A673 (cell line): ENCODE results near the gene C2CD4A.

Experiments used
- EZH2 ChIP-seq: fragments of 200-600 bp; sonication (generic); IDR thresholded peaks from 2 replicates; pipeline ENCODE4 v1.6.1; 2017; ENCODE audit warnings: borderline replicate concordance, low read depth, mild to moderate bottlenecking, mixed read lengths, antibody characterized with exemption, low read length; ENCODE audit not compliant: poor library complexity, severe bottlenecking
- TF ChIP-seq, protein P1 (sequence below): fragments of 300-800, 200-600 bp; sonication (generic); conservative IDR thresholded peaks from 2 replicates; pipeline ENCODE4 v1.5.1; 2017; ENCODE audit warnings: low read depth, mild to moderate bottlenecking, antibody characterized with exemption, low read length, moderate library complexity, mixed read lengths

DNA sequence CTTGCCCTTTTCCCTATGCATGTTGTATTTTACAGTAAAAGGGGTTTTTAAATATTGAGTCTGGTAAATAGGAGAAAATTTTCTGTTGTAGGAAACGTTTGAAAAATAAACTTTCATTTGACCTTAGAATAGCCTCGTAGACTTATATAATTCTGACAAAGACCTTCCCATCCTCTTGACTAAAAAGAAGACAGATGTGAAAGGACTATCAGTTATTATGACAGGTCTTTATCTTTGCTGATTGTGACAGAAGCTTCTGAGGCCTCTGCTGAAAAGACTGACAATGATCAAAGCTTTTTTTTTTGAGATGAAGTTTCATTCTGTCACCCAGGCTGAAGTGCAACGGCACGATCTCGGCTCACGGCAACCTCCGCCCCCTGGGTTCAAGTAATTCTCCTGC lies 24.2 kb downstream of the C2CD4A start:
- TF ChIP-seq, protein P1, sequence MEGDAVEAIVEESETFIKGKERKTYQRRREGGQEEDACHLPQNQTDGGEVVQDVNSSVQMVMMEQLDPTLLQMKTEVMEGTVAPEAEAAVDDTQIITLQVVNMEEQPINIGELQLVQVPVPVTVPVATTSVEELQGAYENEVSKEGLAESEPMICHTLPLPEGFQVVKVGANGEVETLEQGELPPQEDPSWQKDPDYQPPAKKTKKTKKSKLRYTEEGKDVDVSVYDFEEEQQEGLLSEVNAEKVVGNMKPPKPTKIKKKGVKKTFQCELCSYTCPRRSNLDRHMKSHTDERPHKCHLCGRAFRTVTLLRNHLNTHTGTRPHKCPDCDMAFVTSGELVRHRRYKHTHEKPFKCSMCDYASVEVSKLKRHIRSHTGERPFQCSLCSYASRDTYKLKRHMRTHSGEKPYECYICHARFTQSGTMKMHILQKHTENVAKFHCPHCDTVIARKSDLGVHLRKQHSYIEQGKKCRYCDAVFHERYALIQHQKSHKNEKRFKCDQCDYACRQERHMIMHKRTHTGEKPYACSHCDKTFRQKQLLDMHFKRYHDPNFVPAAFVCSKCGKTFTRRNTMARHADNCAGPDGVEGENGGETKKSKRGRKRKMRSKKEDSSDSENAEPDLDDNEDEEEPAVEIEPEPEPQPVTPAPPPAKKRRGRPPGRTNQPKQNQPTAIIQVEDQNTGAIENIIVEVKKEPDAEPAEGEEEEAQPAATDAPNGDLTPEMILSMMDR = no peak
- no peak for TF ChIP-seq EZH2
